Measurements from ENCODE around the gene CACNA1G.

CACNA1G gene

GRCh38 chr17:50570032-50570431 is 9.5 kb downstream of the CACNA1G start:
- H3K4me1 ChIP-seq (ENCODE audit: control insufficient read depth in 1 of 2, insufficient read depth in 1 of 2, low read depth in 1 of 2, low read length in 1 of 2) = no peaks in the 10 kb centered on the region
- no peaks in the 10 kb centered on the region for H3K36me3 ChIP-seq
- TF ChIP-seq CTCF (IDR thresholded peaks at IDR 0.05) = no peak
- H3K4me3 ChIP-seq (ENCODE audit: low read depth in 1 of 2, low read length in 1 of 2) = no peak overlapping the region
- H3K27me3 ChIP-seq = peaks cover 45% of the 10 kb centered on the region
- no peaks in the 10 kb centered on the region for H3K9me3 ChIP-seq
- H3K27ac ChIP-seq = no peak overlapping the region

- no peaks in the 10 kb centered on the region for H3K9me3 ChIP-seq
- no peaks in the 10 kb centered on the region for H3K36me3 ChIP-seq
- H3K27ac ChIP-seq = no peak overlapping the region
- peaks cover 40% of the 10 kb centered on the region for H3K27me3 ChIP-seq
- no peak for TF ChIP-seq CTCF (IDR thresholded peaks at IDR 0.05)
- no peak overlapping the region for H3K4me3 ChIP-seq (ENCODE audit: low read depth in 1 of 2, low read length in 1 of 2)
- H3K4me1 ChIP-seq (ENCODE audit: control insufficient read depth in 1 of 2, insufficient read depth in 1 of 2, low read depth in 1 of 2, low read length in 1 of 2) = no peaks in the 10 kb centered on the region
These were observed 10.0 kb downstream of the CACNA1G start for GRCh38 chr17:50570528-50570927.

GRCh38 chr17:50571681-50572080 is 11.2 kb downstream of the CACNA1G start:
- Histone ChIP-seq H3K27me3 (peaks cover 33% of the 10 kb centered on the region), H3K9me3 (no peaks in the 10 kb centered on the region), H3K36me3 (no peaks in the 10 kb centered on the region), H3K4me3 (ENCODE audit: low read depth in 1 of 2, low read length in 1 of 2) (no peak overlapping the region), H3K4me1 (ENCODE audit: control insufficient read depth in 1 of 2, insufficient read depth in 1 of 2, low read depth in 1 of 2, low read length in 1 of 2) (no peaks in the 10 kb centered on the region), H3K27ac (no peak overlapping the region)
- TF ChIP-seq CTCF (IDR thresholded peaks at IDR 0.05) = no peak

- Histone ChIP-seq H3K36me3 (no peaks in the 10 kb centered on the region), H3K27ac (no peak overlapping the region), H3K4me3 (ENCODE audit: low read depth in 1 of 2, low read length in 1 of 2) (no peak overlapping the region), H3K4me1 (ENCODE audit: control insufficient read depth in 1 of 2, insufficient read depth in 1 of 2, low read depth in 1 of 2, low read length in 1 of 2) (no peaks in the 10 kb centered on the region), H3K9me3 (no peaks in the 10 kb centered on the region), H3K27me3 (peaks cover 25% of the 10 kb centered on the region)
- no peak for TF ChIP-seq CTCF (IDR thresholded peaks at IDR 0.05)
These were observed 12.0 kb downstream of the CACNA1G start for GRCh38 chr17:50572541-50572940.

GRCh38 chr17:50573866-50574611 is 13.5 kb downstream of the CACNA1G start:
- Histone ChIP-seq H3K27me3 (peaks cover 10% of the 10 kb centered on the region), H3K36me3 (no peaks in the 10 kb centered on the region), H3K27ac (no peak overlapping the region), H3K9me3 (no peaks in the 10 kb centered on the region), H3K4me1 (ENCODE audit: control insufficient read depth in 1 of 2, insufficient read depth in 1 of 2, low read depth in 1 of 2, low read length in 1 of 2) (no peaks in the 10 kb centered on the region), H3K4me3 (ENCODE audit: low read depth in 1 of 2, low read length in 1 of 2) (no peak overlapping the region)
- TF ChIP-seq CTCF (IDR thresholded peaks at IDR 0.05) = no peak

All from neutrophil (primary cell).